KMS-11 (cell line): ENCODE measurements around the gene KCNN3.

Source experiments
- H2AFZ ChIP-seq: fragments of 200-600 bp; sonication (generic); 2 replicates; pipeline ENCODE4 v1.6.1; 2016; ENCODE audit warnings: antibody characterized with exemption, mixed run types, low read depth
- H3K27ac ChIP-seq: fragments of 200-600 bp; sonication (generic); 2 replicates; pipeline ENCODE4 v1.6.1; 2016; ENCODE audit warnings: mild to moderate bottlenecking, mixed run types
- H3K27me3 ChIP-seq: fragments of 200-600 bp; sonication (generic); 2 replicates; pipeline ENCODE4 v1.6.1; 2017; ENCODE audit warnings: mild to moderate bottlenecking, low read depth, mixed run types, moderate library complexity; ENCODE audit not compliant: insufficient read depth
- H3K36me3 ChIP-seq: fragments of 200-600 bp; sonication (generic); 2 replicates; pipeline ENCODE4 v1.6.1; 2017; ENCODE audit warnings: mild to moderate bottlenecking, mixed run types; ENCODE audit not compliant: insufficient read depth
- H3K4me1 ChIP-seq: fragments of 200-600 bp; sonication (generic); 2 replicates; pipeline ENCODE4 v1.6.1; 2016; ENCODE audit warnings: mild to moderate bottlenecking, low read depth, mixed run types; ENCODE audit not compliant: poor library complexity, severe bottlenecking
- H3K4me2 ChIP-seq: fragments of 200-600 bp; sonication (generic); 2 replicates; pipeline ENCODE4 v1.7.0; 2016; ENCODE audit warnings: mild to moderate bottlenecking, mixed run types
- H3K4me3 ChIP-seq: fragments of 200-600 bp; sonication (generic); IDR thresholded peaks from 2 replicates; pipeline ENCODE4 v1.6.1; 2017; ENCODE audit warnings: low read depth, low read length, mixed read lengths; ENCODE audit not compliant: insufficient read depth
- H3K79me2 ChIP-seq: fragments of 200-600 bp; sonication (generic); 2 replicates; pipeline ENCODE4 v1.6.1; 2016; ENCODE audit warnings: low read depth, mixed run types; ENCODE audit not compliant: insufficient read depth
- H3K9ac ChIP-seq: fragments of 200-600 bp; sonication (generic); 2 replicates; pipeline ENCODE4 v1.6.1; 2016; ENCODE audit warnings: mild to moderate bottlenecking, mixed run types
- H4K20me1 ChIP-seq: fragments of 200-600 bp; sonication (generic); 2 replicates; pipeline ENCODE4 v1.6.1; 2016; ENCODE audit warnings: mild to moderate bottlenecking, mixed run types; ENCODE audit not compliant: insufficient read depth
- CTCF ChIP-seq: fragments of 200-600 bp; sonication (generic); conservative IDR thresholded peaks from 2 replicates; pipeline ENCODE4 v1.6.1; 2017; ENCODE audit warnings: low read depth, mild to moderate bottlenecking, antibody characterized with exemption, low read length, moderate library complexity, mixed read lengths

KCNN3 gene

GRCh38 chr1:154857022-154857421 is 13.1 kb downstream of the KCNN3 start:
- Histone ChIP-seq H4K20me1 (no peaks in the 10 kb centered on the region), H3K4me3 (no peak overlapping the region), H3K79me2 (no peaks in the 10 kb centered on the region), H3K27ac (no peak overlapping the region), H3K36me3 (no peaks in the 10 kb centered on the region), H3K4me2 (no peak overlapping the region), H3K4me1 (peaks cover 41% of the 10 kb centered on the region), H2AFZ (no peak overlapping the region), H3K9ac (no peak overlapping the region), H3K27me3 (no peaks in the 10 kb centered on the region)
- TF ChIP-seq CTCF, result no peak

GRCh38 chr1:154856544-154856943 is 13.5 kb downstream of the KCNN3 start:
- TF ChIP-seq CTCF, result no peak
- Histone ChIP-seq H3K4me1 (peaks cover 38% of the 10 kb centered on the region), H3K9ac (no peak overlapping the region), H3K27me3 (no peaks in the 10 kb centered on the region), H3K79me2 (no peaks in the 10 kb centered on the region), H3K4me3 (no peak overlapping the region), H3K36me3 (no peaks in the 10 kb centered on the region), H3K4me2 (no peak overlapping the region), H4K20me1 (no peaks in the 10 kb centered on the region), H2AFZ (no peak overlapping the region), H3K27ac (no peak overlapping the region)

GRCh38 chr1:154856049-154856448 is 14.0 kb downstream of the KCNN3 start:
- peaks cover 34% of the 10 kb centered on the region for H3K4me1 ChIP-seq
- no peak for TF ChIP-seq CTCF
- no peaks in the 10 kb centered on the region for H4K20me1 ChIP-seq
- no peak overlapping the region for H3K4me3 ChIP-seq
- no peaks in the 10 kb centered on the region for H3K27me3 ChIP-seq
- H2AFZ ChIP-seq, result no peak overlapping the region
- H3K79me2 ChIP-seq, result no peaks in the 10 kb centered on the region
- H3K4me2 ChIP-seq, result no peak overlapping the region
- H3K27ac ChIP-seq, result no peak overlapping the region
- H3K36me3 ChIP-seq, result no peaks in the 10 kb centered on the region
- no peak overlapping the region for H3K9ac ChIP-seq

- no peak overlapping the region for H3K4me2 ChIP-seq
Measured at GRCh38 chr1:154855186-154855851, 14.8 kb downstream of the KCNN3 start.

More at GRCh38 chr1:154855186-154855851, 14.8 kb downstream of the KCNN3 start:
- no peak overlapping the region for H3K27ac ChIP-seq
- H3K9ac ChIP-seq, result no peak overlapping the region
- H4K20me1 ChIP-seq, result no peaks in the 10 kb centered on the region
- H3K36me3 ChIP-seq, result no peaks in the 10 kb centered on the region
- peaks cover 32% of the 10 kb centered on the region for H3K4me1 ChIP-seq
- no peak overlapping the region for H2AFZ ChIP-seq
- no peaks in the 10 kb centered on the region for H3K27me3 ChIP-seq
- no peaks in the 10 kb centered on the region for H3K79me2 ChIP-seq
- no peak for TF ChIP-seq CTCF
- H3K4me3 ChIP-seq, result no peak overlapping the region
